ENCODE results near the gene ARHGEF17.

ARHGEF17 gene

GRCh38 chr11:73384872-73385689 lies 77.0 kb downstream of the ARHGEF17 start (continued):
- TF ChIP-seq ZNF37A (tag by site-specific recombination; IDR thresholded peaks at IDR 0.05) (no peak), KLF9 (tag by site-specific recombination; IDR thresholded peaks at IDR 0.05; ENCODE audit: low read depth) (peak; percentile 17; the same call in 1 of the 2 replicates), ZNF302 (tag by site-specific recombination; IDR thresholded peaks at IDR 0.05; ENCODE audit: low read depth) (no peak), ZNF274 (IDR thresholded peaks at IDR 0.05; ENCODE audit: low read length) (no peak), ZNF274 (tag by site-specific recombination; IDR thresholded peaks at IDR 0.05; ENCODE audit: borderline replicate concordance) (no peak), ZNF549 (tag by site-specific recombination; IDR thresholded peaks at IDR 0.05) (no peak), HIC1 (tag by site-specific recombination; IDR thresholded peaks at IDR 0.05) (peak; percentile 60; the same call in 1 of the 2 replicates), KLF8 (tag by site-specific recombination; IDR thresholded peaks at IDR 0.05) (no peak), ZNF26 (tag by site-specific recombination; IDR thresholded peaks at IDR 0.05) (no peak), ZFP69B (tag by site-specific recombination; IDR thresholded peaks at IDR 0.05) (no peak), ZNF561 (tag by site-specific recombination; IDR thresholded peaks at IDR 0.05; ENCODE audit: borderline replicate concordance) (no peak), ZBTB7A (tag by site-specific recombination; IDR thresholded peaks at IDR 0.05; ENCODE audit: low read depth) (no peak), ZNF704 (tag by site-specific recombination; IDR thresholded peaks at IDR 0.05) (no peak), ZNF266 (tag by site-specific recombination; IDR thresholded peaks at IDR 0.05; ENCODE audit: low read depth) (no peak), HOXD13 (CRISPR knock-in tag; IDR thresholded peaks at IDR 0.05; ENCODE audit: borderline replicate concordance) (no peak), GLIS2 (tag by site-specific recombination; IDR thresholded peaks at IDR 0.05) (peak; percentile 48; the same call in 1 of the 2 replicates), ZBTB48 (tag by site-specific recombination; IDR thresholded peaks at IDR 0.05) (peak; percentile 67; the same call in 1 of the 2 replicates), GLI4 (tag by site-specific recombination; IDR thresholded peaks at IDR 0.05) (no peak), KLF17 (tag by site-specific recombination; IDR thresholded peaks at IDR 0.05) (no peak), ZNF837 (tag by site-specific recombination; IDR thresholded peaks at IDR 0.05) (no peak), ZNF544 (tag by site-specific recombination; IDR thresholded peaks at IDR 0.05) (no peak), ZNF670 (tag by site-specific recombination; IDR thresholded peaks at IDR 0.05; ENCODE audit: low read depth) (no peak), ZNF626 (tag by site-specific recombination; IDR thresholded peaks at IDR 0.05) (no peak), KLF16 (tag by site-specific recombination; IDR thresholded peaks at IDR 0.05) (no peak), ZNF341 (tag by site-specific recombination; IDR thresholded peaks at IDR 0.05; ENCODE audit: low read depth) (0 out of 2 replicates have a peak, but pooled peaks have one; percentile 25), GLI2 (tag by site-specific recombination; IDR thresholded peaks at IDR 0.05; ENCODE audit: borderline replicate concordance, low read depth) (no peak), REPIN1 (tag by site-specific recombination; IDR thresholded peaks at IDR 0.05; ENCODE audit: low read depth) (no peak), BCL11B (tag by site-specific recombination; IDR thresholded peaks at IDR 0.05; ENCODE audit: low read depth) (no peak), ZNF510 (tag by site-specific recombination; IDR thresholded peaks at IDR 0.05; ENCODE audit: insufficient replicate concordance) (no peak), ZNF133 (tag by site-specific recombination; IDR thresholded peaks at IDR 0.05) (no peak), ZBTB21 (tag by site-specific recombination; IDR thresholded peaks at IDR 0.05) (no peak), ZNF555 (tag by site-specific recombination; conservative IDR thresholded peaks at IDR 0.05) (no peak), SP7 (tag by site-specific recombination; IDR thresholded peaks at IDR 0.05) (no peak)
- TF ChIP-seq, protein P1, sequence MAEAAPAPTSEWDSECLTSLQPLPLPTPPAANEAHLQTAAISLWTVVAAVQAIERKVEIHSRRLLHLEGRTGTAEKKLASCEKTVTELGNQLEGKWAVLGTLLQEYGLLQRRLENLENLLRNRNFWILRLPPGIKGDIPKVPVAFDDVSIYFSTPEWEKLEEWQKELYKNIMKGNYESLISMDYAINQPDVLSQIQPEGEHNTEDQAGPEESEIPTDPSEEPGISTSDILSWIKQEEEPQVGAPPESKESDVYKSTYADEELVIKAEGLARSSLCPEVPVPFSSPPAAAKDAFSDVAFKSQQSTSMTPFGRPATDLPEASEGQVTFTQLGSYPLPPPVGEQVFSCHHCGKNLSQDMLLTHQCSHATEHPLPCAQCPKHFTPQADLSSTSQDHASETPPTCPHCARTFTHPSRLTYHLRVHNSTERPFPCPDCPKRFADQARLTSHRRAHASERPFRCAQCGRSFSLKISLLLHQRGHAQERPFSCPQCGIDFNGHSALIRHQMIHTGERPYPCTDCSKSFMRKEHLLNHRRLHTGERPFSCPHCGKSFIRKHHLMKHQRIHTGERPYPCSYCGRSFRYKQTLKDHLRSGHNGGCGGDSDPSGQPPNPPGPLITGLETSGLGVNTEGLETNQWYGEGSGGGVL (tag by site-specific recombination; IDR thresholded peaks at IDR 0.05) = peak; percentile 39
